Measurements from ENCODE around the gene NENF. TPM values are rescaled to one million over a fixed set of nuclear protein-coding genes. Genes with fewer than 3 reads are reported as not detected.

The NENF gene
- total and polyA plus RNA-seq, 4 donors, result 6.6 to 44.3 (median 16.0) TPM

- Histone ChIP-seq H3K4me3 (ENCODE audit: low read depth in 1 of 3, low read length in 3 of 3) (no peak overlapping the region), H3K27ac (ENCODE audit: low read depth in 1 of 2, low read length in 2 of 2) (no peak overlapping the region), H3K9ac (ENCODE audit: low read depth in 1 of 2, low read length in 2 of 2) (no peak overlapping the region), H3K27me3 (ENCODE audit: control insufficient read depth in 4 of 4, insufficient read depth in 4 of 4, low read length in 3 of 4) (no peaks in the 10 kb centered on the region), H3K9me3 (ENCODE audit: control insufficient read depth in 4 of 4, low read length in 3 of 4) (no peaks in the 10 kb centered on the region), H3K36me3 (ENCODE audit: control insufficient read depth in 4 of 4, insufficient read depth in 3 of 4, low read depth in 1 of 4, low read length in 3 of 4) (no peaks in the 10 kb centered on the region), H3K4me1 (ENCODE audit: control insufficient read depth in 4 of 4, insufficient read depth in 4 of 4, low read length in 3 of 4) (no peaks in the 10 kb centered on the region)
- TF ChIP-seq ZBTB33 (IDR thresholded peaks at IDR 0.05), result no peak
- 82% methylated on average over 4 of the region's 4 CpGs for WGBS
- DNase-seq (ENCODE audit: low spot score), result no peak
Observed at GRCh38 chr1:212491454-212491853, 58.7 kb downstream of the NENF start.

Other genes starting within 250 kb of the NENF start
- gene PPP2R5A, start 147.5 kb upstream of the NENF start, total RNA-seq, result 10 to 100 TPM; 29.5 to 40.7 TPM
- 10 to 100 TPM; 22.9 to 27.4 TPM for gene PPP2R5A, start 147.5 kb upstream of the NENF start, polyA plus RNA-seq
- gene PACC1, start 18.0 kb upstream of the NENF start, total RNA-seq, result 1 to 10 TPM; 1.8 to 3.4 TPM
- gene PACC1, start 18.0 kb upstream of the NENF start, polyA plus RNA-seq, result 1 to 10 TPM; 1.4 to 1.7 TPM
- 1 to 10 TPM; 1.1 to 5.4 TPM for gene ATF3, start 175.8 kb downstream of the NENF start, total RNA-seq
- 1 to 10 TPM; 5.6 to 8.8 TPM for gene ATF3, start 175.8 kb downstream of the NENF start, polyA plus RNA-seq